Upper lobe of left lung (tissue), 4 donors: ENCODE results near the gene ERAL1.
"Not testable (repeated sequence)": the region's sequence is repeated elsewhere in the genome, so short reads cannot be mapped to it uniquely, and the experiment has no call there.

Experiments
- CTCF ChIP-seq, 6 experiments: fragments of 450-650 bp in 4 of 6; fragments of 200-600 bp in 2 of 6; sonication (generic) in 2 of 6; IDR thresholded peaks; one replicate each; pipeline ENCODE4 v1.5.1; 2016 to 2019; ENCODE audit warnings: antibody characterized with exemption in 6 of 6
- EP300 ChIP-seq, 4 donors: sonication (generic); formaldehyde crosslinking; IDR thresholded peaks; one replicate each; pipeline ENCODE4 v1.5.1; 2017; ENCODE audit warnings: antibody characterized with exemption in 4 of 4, control low read depth in 2 of 4

DNA sequence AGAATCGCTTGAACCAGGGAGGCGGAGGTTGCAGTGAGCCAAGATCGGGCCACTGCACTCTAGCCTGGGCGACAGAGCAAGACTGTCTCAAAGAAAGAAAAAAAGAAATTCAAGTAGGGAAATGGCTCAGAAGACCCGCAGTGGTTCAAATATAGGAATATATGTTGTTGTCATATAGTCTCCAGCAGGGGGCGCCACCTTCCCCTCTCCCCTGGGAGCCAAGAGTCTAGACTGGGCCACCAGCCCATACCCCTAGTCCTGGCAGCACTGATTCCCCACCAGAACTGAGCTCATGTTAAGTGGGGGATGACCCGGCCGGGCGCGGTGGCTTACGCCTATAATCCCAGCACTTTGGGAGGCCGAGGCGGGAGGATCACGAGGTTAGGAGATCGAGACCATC, 6.1 kb upstream of the ERAL1 start:
- TF ChIP-seq CTCF (IDR thresholded peaks at IDR 0.05) = peak in 5 of 6 experiments; percentile 18 to 42 (median 35)
- TF ChIP-seq EP300 (IDR thresholded peaks at IDR 0.05) = not testable (repeated sequence)
